Osteocyte (in vitro differentiated cells): ENCODE data around the gene MEG3. TPM values are rescaled to one million over a fixed set of nuclear protein-coding genes. Genes with fewer than 3 reads are reported as not detected.
"Not testable (repeated sequence)": the region's sequence is repeated elsewhere in the genome, so short reads cannot be mapped to it uniquely, and the experiment has no call there.

Experiments used
- DNase-seq: peaks from one replicate; pipeline ENCODE4 v3.0.0; 2021; ENCODE audit warnings: mixed read lengths; ENCODE audit not compliant: unreplicated experiment; ENCODE audit errors: extremely low spot score
- H3K27ac Mint-ChIP-seq: one replicate; pipeline ENCODE4 v1.8.0; 2021; ENCODE audit warnings: mild to moderate bottlenecking, mixed read lengths; ENCODE audit not compliant: unreplicated experiment
- H3K27me3 Mint-ChIP-seq: one replicate; pipeline ENCODE4 v1.8.0; 2021; ENCODE audit warnings: mixed read lengths; ENCODE audit not compliant: unreplicated experiment
- H3K36me3 Mint-ChIP-seq: one replicate; pipeline ENCODE4 v1.8.0; 2021; ENCODE audit warnings: mixed read lengths; ENCODE audit not compliant: unreplicated experiment
- H3K4me1 Mint-ChIP-seq: one replicate; pipeline ENCODE4 v1.8.0; 2021; ENCODE audit warnings: mixed read lengths; ENCODE audit not compliant: unreplicated experiment
- H3K4me3 Mint-ChIP-seq: one replicate; pipeline ENCODE4 v1.8.0; 2021; ENCODE audit warnings: mild to moderate bottlenecking, moderate library complexity, mixed read lengths; ENCODE audit not compliant: unreplicated experiment
- H3K9me3 Mint-ChIP-seq: one replicate; pipeline ENCODE4 v1.8.0; 2021; ENCODE audit warnings: mixed read lengths; ENCODE audit not compliant: unreplicated experiment
- CTCF ChIP-seq: fragments of 200-600 bp; sonication (generic); IDR thresholded peaks from 2 replicates; pipeline ENCODE4 v1.5.0; 2021; ENCODE audit warnings: antibody characterized with exemption, mild to moderate bottlenecking, moderate library complexity
- total RNA-seq: library from RNA; stranded (reverse); gene quantifications from 2 replicates; pipeline ENCODE4 v1.2.1, GENCODE V29; 2021

MEG3 gene
- total RNA-seq, 1 donor from 2014 or later: not detected

DNA sequence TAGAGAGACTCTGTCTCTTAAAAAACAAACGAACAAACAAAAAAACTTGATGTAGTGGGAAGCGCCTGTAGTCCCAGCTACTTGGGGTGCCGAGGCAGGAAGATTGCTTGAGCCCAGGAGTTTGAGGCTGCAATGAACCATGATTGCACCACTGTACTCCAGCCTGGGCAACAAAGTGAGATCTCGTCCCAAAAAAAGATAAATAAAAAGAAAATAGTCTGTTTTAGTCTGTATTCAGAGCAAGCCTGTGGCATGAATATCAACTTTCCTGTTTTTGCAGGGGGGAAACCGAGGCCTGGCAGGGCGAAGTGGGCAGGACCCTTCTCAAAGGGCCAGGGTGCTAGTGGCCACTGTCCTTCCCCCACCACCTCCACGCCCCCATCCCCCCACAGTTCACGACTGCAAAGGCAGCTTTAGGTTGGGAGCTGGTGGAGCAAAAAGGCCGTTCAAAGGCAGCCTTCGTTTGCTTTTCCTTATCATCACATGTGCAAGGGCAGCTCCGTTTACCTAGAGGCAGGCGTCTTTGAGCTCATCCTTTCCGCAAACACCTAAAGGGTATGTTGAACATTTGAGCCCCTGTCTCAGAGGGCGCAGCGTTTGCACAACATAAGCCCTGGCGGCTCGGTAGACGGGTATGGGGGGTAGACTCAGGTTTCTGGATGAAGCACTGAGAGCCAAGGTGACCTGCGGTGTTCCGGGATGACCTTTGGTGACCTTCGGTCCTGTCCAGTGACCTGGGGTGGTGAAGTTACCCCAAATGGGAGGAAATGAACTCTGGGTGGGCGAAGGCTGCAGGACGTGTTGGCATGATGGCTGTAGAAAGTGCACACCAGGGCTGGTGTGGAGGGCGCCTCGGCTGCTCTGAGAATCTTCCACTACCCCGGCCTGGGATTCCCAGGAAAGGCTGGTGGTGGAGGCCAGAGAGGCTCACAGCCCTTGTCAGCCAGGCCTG lies 8.7 kb upstream of the MEG3 start:
- no peak for TF ChIP-seq CTCF
- H3K27ac Mint-ChIP-seq: no peak overlapping the region
- peaks cover 17% of the 10 kb centered on the region for H3K4me1 Mint-ChIP-seq
- peaks cover 2% of the 10 kb centered on the region for H3K36me3 Mint-ChIP-seq
- no peaks in the 10 kb centered on the region for H3K27me3 Mint-ChIP-seq
- no peak overlapping the region for H3K4me3 Mint-ChIP-seq
- DNase-seq: no peak
- no peaks in the 10 kb centered on the region for H3K9me3 Mint-ChIP-seq

GRCh38 chr14:100818221-100818699 lies 7.7 kb upstream of the MEG3 start:
- H3K4me3 Mint-ChIP-seq: no peak overlapping the region
- TF ChIP-seq CTCF: no peak
- H3K36me3 Mint-ChIP-seq: peaks cover 2% of the 10 kb centered on the region
- no peaks in the 10 kb centered on the region for H3K27me3 Mint-ChIP-seq
- peaks cover 27% of the 10 kb centered on the region for H3K4me1 Mint-ChIP-seq
- no peak for DNase-seq
- H3K27ac Mint-ChIP-seq: no peak overlapping the region
- H3K9me3 Mint-ChIP-seq: no peaks in the 10 kb centered on the region

GRCh38 chr14:100818923-100819322 lies 7.0 kb upstream of the MEG3 start:
- H3K27ac Mint-ChIP-seq, H3K27me3 Mint-ChIP-seq: not testable (repeated sequence)
- peaks cover 31% of the 10 kb centered on the region for H3K4me1 Mint-ChIP-seq

GRCh38 chr14:100819453-100819828 lies 6.5 kb upstream of the MEG3 start:
- no peak overlapping the region for H3K4me3 Mint-ChIP-seq
- no peaks in the 10 kb centered on the region for H3K9me3 Mint-ChIP-seq
- no peaks in the 10 kb centered on the region for H3K27me3 Mint-ChIP-seq
- H3K4me1 Mint-ChIP-seq: peaks cover 31% of the 10 kb centered on the region
- no peak overlapping the region for H3K27ac Mint-ChIP-seq
- no peaks in the 10 kb centered on the region for H3K36me3 Mint-ChIP-seq
- DNase-seq: no peak
- TF ChIP-seq CTCF: no peak

More at GRCh38 chr14:100818923-100819322, 7.0 kb upstream of the MEG3 start:
- not testable (repeated sequence) for DNase-seq, H3K4me3 Mint-ChIP-seq, H3K36me3 Mint-ChIP-seq, H3K9me3 Mint-ChIP-seq

DNA sequence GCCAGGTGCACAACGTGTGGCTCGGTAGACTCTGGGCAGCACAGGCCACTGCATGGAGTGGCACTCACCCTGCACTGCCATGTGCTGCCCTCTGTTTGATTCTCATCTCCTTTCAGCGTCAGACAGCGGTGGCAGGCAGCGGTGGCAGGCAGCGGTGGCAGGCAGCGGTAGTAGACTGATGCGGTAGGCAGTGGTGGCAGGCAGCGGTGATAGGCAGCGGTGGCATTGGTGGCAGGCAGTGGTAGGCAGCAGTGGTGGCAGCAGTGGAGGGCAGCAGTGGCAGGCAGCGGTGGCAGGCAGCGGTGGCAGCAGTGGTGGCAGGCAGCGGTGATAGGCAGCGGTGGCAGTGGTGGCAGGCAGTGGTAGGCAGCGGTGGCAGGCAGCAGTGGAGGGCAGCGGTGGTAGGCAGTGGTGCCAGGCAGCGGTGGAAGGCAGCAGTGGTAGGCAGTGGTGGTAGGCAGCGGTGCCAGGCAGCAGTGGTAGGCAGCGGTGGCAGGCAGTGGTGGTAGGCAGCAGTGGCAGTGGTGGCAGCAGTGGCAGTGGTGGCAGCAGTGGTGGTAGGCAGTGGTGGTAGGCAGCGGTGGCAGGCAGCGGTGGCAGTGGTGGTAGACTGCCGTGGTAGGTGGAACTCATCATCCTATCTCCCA lies 6.0 kb upstream of the MEG3 start:
- Mint-ChIP-seq H3K4me1 (peaks cover 31% of the 10 kb centered on the region), H3K27me3 (no peaks in the 10 kb centered on the region), H3K4me3 (no peak overlapping the region), H3K27ac (no peak overlapping the region), H3K36me3 (no peaks in the 10 kb centered on the region), H3K9me3 (no peaks in the 10 kb centered on the region)
- no peak for DNase-seq
- TF ChIP-seq CTCF: no peak
